ENCODE data around the gene SIGLEC9. TPM values are rescaled to one million over a fixed set of nuclear protein-coding genes. Genes with fewer than 3 reads are reported as not detected.

SIGLEC9 gene
- total RNA-seq (2014; rRNA removed; shearing (Covaris generic)): 0.08 TPM in 1 of 2 replicates, not detected in the other

GRCh38 chr19:51124729-51125128 lies at the start of gene SIGLEC9:
TSS of gene SIGLEC9 (plus strand) at chr19:51124906. CDS start at chr19:51124975, 69 bp downstream.

GRCh38 chr19:51082611-51083010 lies 42.1 kb upstream of the SIGLEC9 start, which contains the start of gene KLK14:
TSS of gene KLK14 (minus strand) at chr19:51082887. CDS start at chr19:51082614, 273 bp downstream.

DNA sequence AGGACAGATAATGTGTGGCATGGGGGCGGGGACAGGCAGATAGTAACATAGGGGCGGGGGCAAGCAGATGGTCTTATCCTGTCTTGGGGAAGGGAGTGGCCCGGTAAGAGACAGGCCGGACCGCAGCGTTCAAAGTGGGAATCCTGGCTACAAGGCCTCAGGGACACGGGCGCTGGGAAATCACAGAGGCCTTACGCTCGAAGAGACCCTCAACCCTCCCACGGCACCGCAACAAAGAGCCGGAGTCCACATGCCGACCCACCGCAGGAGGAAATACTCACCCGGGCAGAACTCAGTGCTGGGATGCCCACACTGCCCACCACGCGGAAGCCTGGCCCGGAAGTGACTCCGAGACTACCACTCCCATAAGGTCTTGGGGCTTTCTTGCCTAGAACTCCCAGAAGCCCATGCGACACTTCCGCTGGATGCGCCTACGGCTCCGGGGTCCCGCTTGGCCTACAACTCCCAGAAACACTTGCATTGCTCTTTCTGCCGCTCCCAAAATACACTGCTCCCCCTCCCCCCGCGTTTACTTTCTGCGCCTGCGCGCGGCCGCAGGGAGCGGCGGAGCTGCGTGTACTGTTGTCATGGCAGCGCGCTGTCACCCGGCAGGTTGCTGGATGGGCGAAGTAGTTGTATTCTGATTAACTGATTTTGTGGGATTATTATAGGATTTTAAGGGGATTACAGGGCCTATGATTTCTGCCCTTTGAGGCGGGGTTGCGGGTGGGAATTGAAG lies 16.5 kb upstream of the SIGLEC9 start, which contains the start of gene CTU1:
Gene CTU1, minus strand, starts transcription at position 344 of the 739 bp plus-strand sequence. CDS start 3,840 bp downstream, outside the sequence.

DNA sequence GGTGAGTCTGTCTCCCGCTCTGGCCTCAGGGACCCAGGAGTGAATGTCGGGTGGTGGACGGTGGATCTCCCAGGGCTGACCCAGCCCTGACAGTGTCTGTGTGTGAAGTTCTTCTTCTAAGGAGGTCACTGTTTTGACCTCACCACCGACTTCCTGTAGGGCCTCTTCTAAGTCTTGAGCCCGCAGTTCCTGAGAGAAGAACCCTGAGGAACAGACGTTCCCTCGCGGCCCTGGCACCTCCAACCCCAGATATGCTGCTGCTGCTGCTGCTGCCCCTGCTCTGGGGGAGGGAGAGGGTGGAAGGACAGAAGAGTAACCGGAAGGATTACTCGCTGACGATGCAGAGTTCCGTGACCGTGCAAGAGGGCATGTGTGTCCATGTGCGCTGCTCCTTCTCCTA lies 17.4 kb downstream of the SIGLEC9 start, which contains the start of gene SIGLEC7:
Gene SIGLEC7, plus strand, starts transcription at position 183 of the 400 bp plus-strand sequence. Its CDS starts 69 bp downstream, at position 252.

Other genes with a start within 250 kb of the SIGLEC9 start
- not detected in 2 replicates for gene KLK4, start 213.5 kb upstream of the SIGLEC9 start, total RNA-seq (2014; rRNA removed; shearing (Covaris generic))
- not detected in 2 replicates for gene KLK5, start 171.9 kb upstream of the SIGLEC9 start, total RNA-seq (2014; rRNA removed; shearing (Covaris generic))
- 0.94 and 1.6 TPM in 2 replicates for gene KLK6, start 155.3 kb upstream of the SIGLEC9 start, total RNA-seq (2014; rRNA removed; shearing (Covaris generic))
- not detected in 2 replicates for gene KLK7, start 141.0 kb upstream of the SIGLEC9 start, total RNA-seq (2014; rRNA removed; shearing (Covaris generic))
- gene KLK8, start 123.3 kb upstream of the SIGLEC9 start, total RNA-seq (2014; rRNA removed; shearing (Covaris generic)): not detected in 2 replicates
- gene KLK10, start 105.2 kb upstream of the SIGLEC9 start, total RNA-seq (2014; rRNA removed; shearing (Covaris generic)): not detected in 2 replicates
- not detected in 2 replicates for gene KLK11, start 98.3 kb upstream of the SIGLEC9 start, total RNA-seq (2014; rRNA removed; shearing (Covaris generic))
- gene KLK12, start 89.9 kb upstream of the SIGLEC9 start, total RNA-seq (2014; rRNA removed; shearing (Covaris generic)): not detected in 2 replicates
- gene KLK13, start 59.8 kb upstream of the SIGLEC9 start, total RNA-seq (2014; rRNA removed; shearing (Covaris generic)): not detected in 2 replicates
- gene KLK14, start 42.0 kb upstream of the SIGLEC9 start, total RNA-seq (2014; rRNA removed; shearing (Covaris generic)): 0.85 TPM in 1 of 2 replicates, not detected in the other
- 19.1 and 20.6 TPM in 2 replicates for gene CTU1, start 16.5 kb upstream of the SIGLEC9 start, total RNA-seq (2014; rRNA removed; shearing (Covaris generic))
- not detected in 2 replicates for gene SIGLEC7, start 17.4 kb downstream of the SIGLEC9 start, total RNA-seq (2014; rRNA removed; shearing (Covaris generic))
- 3.1 and 4.5 TPM in 2 replicates for gene CD33, start 100.2 kb downstream of the SIGLEC9 start, total RNA-seq (2014; rRNA removed; shearing (Covaris generic))
- 0.32 TPM in 1 of 2 replicates, not detected in the other for gene SIGLECL1, start 126.2 kb downstream of the SIGLEC9 start, total RNA-seq (2014; rRNA removed; shearing (Covaris generic))
- not detected in 2 replicates for gene IGLON5, start 186.7 kb downstream of the SIGLEC9 start, total RNA-seq (2014; rRNA removed; shearing (Covaris generic))
- 1.1 and 1.4 TPM in 2 replicates for gene VSIG10L, start 217.2 kb downstream of the SIGLEC9 start, total RNA-seq (2014; rRNA removed; shearing (Covaris generic))
- gene ETFB, start 241.5 kb downstream of the SIGLEC9 start, total RNA-seq (2014; rRNA removed; shearing (Covaris generic)): 338 and 353 TPM in 2 replicates
- gene CLDND2, start 244.1 kb downstream of the SIGLEC9 start, total RNA-seq (2014; rRNA removed; shearing (Covaris generic)): 0.64 TPM in 1 of 2 replicates, not detected in the other
- not detected in 2 replicates for gene NKG7, start 247.7 kb downstream of the SIGLEC9 start, total RNA-seq (2014; rRNA removed; shearing (Covaris generic))